Endothelial cell of umbilical vein (primary cell): ENCODE results near the gene YWHAE. TPM values are rescaled to one million over a fixed set of nuclear protein-coding genes. Genes with fewer than 3 reads are reported as not detected.

Experiments
- BruUV-seq: library from RNA; stranded (reverse); fragments of 400-500 nt; replicated peaks from 2 replicates; lab custom pipeline; 2021; lab: Mats Ljungman, UMichigan
- CTCF ChIA-PET: fragments of 300-600, 350-600 bp; sonication (Branson Sonifier 250); formaldehyde crosslinking; loops from one replicate; lab custom pipeline; 2021; ENCODE audit warnings: antibody characterized with exemption, inconsistent platforms; lab: Charles Lee
- POLR2A ChIA-PET: fragments of 300-600, 350-600 bp; sonication (Branson Sonifier 250); formaldehyde crosslinking; loops from one replicate; lab custom pipeline; 2021; ENCODE audit warnings: antibody characterized with exemption, inconsistent platforms; lab: Charles Lee
- DNase-seq: peaks from one replicate; pipeline ENCODE4 v3.0.0-alpha.2; 2011; ENCODE audit warnings: low read depth, low spot score
- FAIRE-seq: peaks from 2 replicates; lab custom pipeline; 2011; peaks lifted over from hg19 to GRCh38; lab: Jason Lieb, UNC
- H2AFZ ChIP-seq: 2 replicates; pipeline ENCODE4 v1.6.0; 2012; ENCODE audit warnings: low read depth, low read length, control low read depth, inconsistent platforms
- H3K27ac ChIP-seq: 2 replicates; pipeline ENCODE4 v1.5.1; 2011; ENCODE audit warnings: low read depth, mild to moderate bottlenecking, control low read depth, low read length, moderate library complexity; ENCODE audit not compliant: insufficient read depth
- H3K27me3 ChIP-seq, 2 experiments: 2 replicates each; pipeline versions ENCODE4 v1.6.0 to v1.6.1; 2011; ENCODE audit warnings: low read length in 2 of 2, mixed read lengths in 1 of 2; ENCODE audit not compliant: control insufficient read depth in 2 of 2, insufficient read depth in 2 of 2
- H3K36me3 ChIP-seq, 2 experiments: 2 replicates in 1 of 2; 3 replicates in 1 of 2; pipeline ENCODE4 v1.5.1; 2011; ENCODE audit warnings: low read length in 2 of 2, mild to moderate bottlenecking in 1 of 2, moderate library complexity in 1 of 2; ENCODE audit not compliant: control insufficient read depth in 2 of 2, insufficient read depth in 2 of 2; ENCODE audit errors: extremely low read depth in 1 of 2
- H3K4me1 ChIP-seq: 3 replicates; pipeline ENCODE4 v1.5.1; 2011; ENCODE audit warnings: mild to moderate bottlenecking, low read length; ENCODE audit not compliant: control insufficient read depth, insufficient read depth; ENCODE audit errors: extremely low read depth
- H3K4me2 ChIP-seq: 2 replicates; pipeline ENCODE4 v1.6.1; 2011; ENCODE audit warnings: low read length, control low read depth, mixed read lengths; ENCODE audit not compliant: insufficient read depth
- H3K4me3 ChIP-seq, 3 experiments: fragments of 200-600 bp in 1 of 3; sonication (generic), shearing (Covaris generic) in 1 of 3; replicated peaks in 1 of 3; 2 replicates each; pipeline ENCODE4 v1.5.1; 2011 to 2016; ENCODE audit warnings: control low read depth in 3 of 3, low read length in 3 of 3, mild to moderate bottlenecking in 2 of 3, inconsistent platforms in 1 of 3, low read depth in 1 of 3, moderate library complexity in 1 of 3; ENCODE audit not compliant: insufficient read depth in 1 of 3
- H3K79me2 ChIP-seq: 2 replicates; pipeline ENCODE4 v1.6.0; 2012; ENCODE audit warnings: low read length, inconsistent platforms; ENCODE audit not compliant: control insufficient read depth, insufficient read depth
- H3K9ac ChIP-seq: replicated peaks from 2 replicates; pipeline ENCODE3; 2011; ENCODE audit warnings: low read length, control low read depth; ENCODE audit not compliant: insufficient read depth; ENCODE audit errors: extremely low read depth
- H3K9me1 ChIP-seq: replicated peaks from 3 replicates; pipeline ENCODE4 v1.6.0; 2011; ENCODE audit warnings: mild to moderate bottlenecking, low read length; ENCODE audit not compliant: control insufficient read depth, insufficient read depth; ENCODE audit errors: extremely low read depth
- H3K9me3 ChIP-seq: replicated peaks from 2 replicates; pipeline ENCODE4 v1.5.1; 2012; ENCODE audit warnings: low read length, inconsistent platforms; ENCODE audit not compliant: control insufficient read depth, insufficient read depth
- H4K20me1 ChIP-seq: replicated peaks from 2 replicates; pipeline ENCODE3; 2011; ENCODE audit warnings: mild to moderate bottlenecking, low read length; ENCODE audit not compliant: control insufficient read depth, insufficient read depth; ENCODE audit errors: extremely low read depth
- EZH2 ChIP-seq: IDR thresholded peaks from 2 replicates; pipeline ENCODE4 v1.6.1; 2012; ENCODE audit warnings: borderline replicate concordance, low read depth, mild to moderate bottlenecking, moderate library complexity, low read length, inconsistent platforms; ENCODE audit not compliant: severe bottlenecking
- FOS ChIP-seq: IDR thresholded peaks from 2 replicates; pipeline ENCODE4 v1.6.1; 2011; ENCODE audit warnings: mild to moderate bottlenecking, low read length, moderate library complexity, borderline replicate concordance; ENCODE audit not compliant: insufficient read depth
- GATA2 ChIP-seq: IDR thresholded peaks from 2 replicates; pipeline ENCODE4 v1.7.0; 2011; ENCODE audit warnings: low read depth, mild to moderate bottlenecking, moderate library complexity, mixed read lengths, low read length; ENCODE audit not compliant: insufficient read length, insufficient read depth
- POLR2A ChIP-seq: IDR thresholded peaks from 2 replicates; pipeline ENCODE4 v1.6.1; 2012; ENCODE audit warnings: low read depth, mild to moderate bottlenecking, control low read depth, low read length
- POLR2AphosphoS5 ChIP-seq: IDR thresholded peaks from 2 replicates; pipeline ENCODE4 v1.6.1; 2012; ENCODE audit warnings: low read depth, mild to moderate bottlenecking, control low read depth, low read length, moderate library complexity; ENCODE audit not compliant: insufficient read depth
- dilution Hi-C: fragments of 300-500 bp; cut with MboI; formaldehyde crosslinking; loops from one replicate; pipeline ENCODE4 v1.15.0; 2019; ENCODE audit warnings: low sequenced_read_pairs; ENCODE audit not compliant: extremely low pct_ligation_motif_present
- intact Hi-C: fragments of 100-400 bp; cut with micrococcal nuclease; formaldehyde crosslinking; loops from one replicate; pipeline ENCODE4 v1.10.0; 2022
- polyA plus RNA-seq, 4 experiments: library from polyadenylated mRNA; depleted of rRNA in 3 of 4; stranded (reverse) in 3 of 4; unstranded in 1 of 4; fragments of >200 nt; gene quantifications; 2 replicates each; pipeline versions ENCODE4 v1.2.1 to v1.2.3, GENCODE V29; 2011 to 2012; ENCODE audit warnings: missing spikeins in 1 of 4
- total RNA-seq: library from RNA; stranded (reverse); gene quantifications from 2 replicates; pipeline ENCODE4 v1.2.3, GENCODE V29; 2021
- TF ChIP-seq, protein P1 (sequence below), 2 donors: IDR thresholded peaks; 1 replicate in 1 of 2; 2 replicates in 1 of 2; pipeline ENCODE4 v1.5.1; 2011; ENCODE audit warnings: low read length in 2 of 2, mild to moderate bottlenecking in 2 of 2, moderate library complexity in 2 of 2, control low read depth in 1 of 2, inconsistent platforms in 1 of 2, low read depth in 1 of 2; ENCODE audit not compliant: insufficient read depth in 1 of 2; ENCODE audit errors: extremely low read depth in 1 of 2
- TF ChIP-seq, protein P2 (sequence below): IDR thresholded peaks from 2 replicates; pipeline ENCODE4 v1.6.1; 2011; ENCODE audit not compliant: insufficient read depth, insufficient read length

The YWHAE gene
- total and polyA plus RNA-seq, 2 donors (not counting 3 experiments of a cell fraction or from before 2014, with no cell fraction given) = 396 to 819 TPM

DNA sequence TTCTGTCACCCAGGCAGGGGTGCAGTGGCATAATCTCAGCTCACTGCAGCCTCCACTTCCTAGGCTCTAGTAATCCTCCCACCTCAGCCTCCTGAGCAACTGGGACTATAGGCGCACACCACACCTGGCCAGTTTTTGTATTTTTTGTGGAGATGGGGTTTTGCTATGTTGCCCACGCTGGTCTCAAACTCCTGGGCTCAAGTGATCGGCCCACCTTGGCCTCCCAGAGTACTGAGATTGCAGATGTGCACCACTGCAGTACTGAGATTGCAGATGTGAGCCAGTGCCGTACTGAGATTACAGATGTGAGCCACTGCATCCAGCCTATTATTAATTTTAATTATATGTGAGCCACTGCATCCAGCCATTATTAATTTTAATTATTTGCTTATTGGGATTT lies 42.2 kb upstream of the YWHAE start:
- no peaks in the 10 kb centered on the region for H3K9me3 ChIP-seq
- peaks cover 5% of the 10 kb centered on the region for H4K20me1 ChIP-seq
- dilution Hi-C loops = no loop called here
- ChIA-PET CTCF (interaction anchor here (2.8 kb wide), 1 partner anchor 77 kb away, joined by 11 read pairs; no protein-coding TSS in a partner anchor), POLR2A (no interaction called here)
- peaks cover 0 to 2% of the 10 kb centered on the region in 2 experiments for H3K36me3 ChIP-seq
- H3K4me3 ChIP-seq = no peak overlapping the region
- no peaks in the 10 kb centered on the region for H3K9me1 ChIP-seq
- no peak overlapping the region for H3K27ac ChIP-seq
- TF ChIP-seq POLR2AphosphoS5 (no peak), EZH2 (no peak), GATA2 (no peak), POLR2A (no peak), FOS (no peak)
- TF ChIP-seq, protein P1, sequence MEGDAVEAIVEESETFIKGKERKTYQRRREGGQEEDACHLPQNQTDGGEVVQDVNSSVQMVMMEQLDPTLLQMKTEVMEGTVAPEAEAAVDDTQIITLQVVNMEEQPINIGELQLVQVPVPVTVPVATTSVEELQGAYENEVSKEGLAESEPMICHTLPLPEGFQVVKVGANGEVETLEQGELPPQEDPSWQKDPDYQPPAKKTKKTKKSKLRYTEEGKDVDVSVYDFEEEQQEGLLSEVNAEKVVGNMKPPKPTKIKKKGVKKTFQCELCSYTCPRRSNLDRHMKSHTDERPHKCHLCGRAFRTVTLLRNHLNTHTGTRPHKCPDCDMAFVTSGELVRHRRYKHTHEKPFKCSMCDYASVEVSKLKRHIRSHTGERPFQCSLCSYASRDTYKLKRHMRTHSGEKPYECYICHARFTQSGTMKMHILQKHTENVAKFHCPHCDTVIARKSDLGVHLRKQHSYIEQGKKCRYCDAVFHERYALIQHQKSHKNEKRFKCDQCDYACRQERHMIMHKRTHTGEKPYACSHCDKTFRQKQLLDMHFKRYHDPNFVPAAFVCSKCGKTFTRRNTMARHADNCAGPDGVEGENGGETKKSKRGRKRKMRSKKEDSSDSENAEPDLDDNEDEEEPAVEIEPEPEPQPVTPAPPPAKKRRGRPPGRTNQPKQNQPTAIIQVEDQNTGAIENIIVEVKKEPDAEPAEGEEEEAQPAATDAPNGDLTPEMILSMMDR (IDR thresholded peaks at IDR 0.05; ENCODE audit: extremely low read depth in 1 of 2, insufficient read depth in 1 of 2, low read depth in 1 of 2, low read length in 2 of 2) = no peak
- TF ChIP-seq, protein P2, sequence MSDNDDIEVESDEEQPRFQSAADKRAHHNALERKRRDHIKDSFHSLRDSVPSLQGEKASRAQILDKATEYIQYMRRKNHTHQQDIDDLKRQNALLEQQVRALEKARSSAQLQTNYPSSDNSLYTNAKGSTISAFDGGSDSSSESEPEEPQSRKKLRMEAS = no peak
- no peaks in the 10 kb centered on the region for H3K27me3 ChIP-seq
- DNase-seq (no peak), FAIRE-seq (peak; percentile 15)
- H3K4me1 ChIP-seq = peaks cover 6% of the 10 kb centered on the region
- H3K4me2 ChIP-seq = no peak overlapping the region
- peaks cover 92% of the 10 kb centered on the region for H3K79me2 ChIP-seq
- intact Hi-C loops = no loop called here
- no peak overlapping the region for H3K9ac ChIP-seq
- BruUV-seq = no TSS peak
- no peak overlapping the region for H2AFZ ChIP-seq
